ENCODE data around the gene ST8SIA1.

DNA sequence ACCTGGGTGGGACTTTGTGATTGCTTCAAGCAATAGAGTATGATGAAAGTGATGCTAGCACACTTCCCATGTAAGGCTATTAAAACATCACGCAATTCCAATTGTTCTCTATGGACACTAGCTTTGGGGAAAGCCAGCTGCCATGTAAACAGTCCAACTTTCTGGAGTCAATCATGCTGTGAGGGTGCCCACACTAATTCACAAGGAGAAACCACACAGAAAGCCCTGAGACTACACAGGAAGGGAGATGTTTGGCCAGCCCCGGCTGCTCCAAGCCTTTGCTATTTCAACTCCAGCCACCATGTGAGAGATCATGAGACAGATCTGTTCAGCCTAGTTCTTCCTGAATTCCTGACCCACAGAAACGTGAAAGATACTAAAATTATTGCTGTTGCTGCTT is 96.3 kb downstream of the ST8SIA1 start:
- TF ChIP-seq, protein P1, sequence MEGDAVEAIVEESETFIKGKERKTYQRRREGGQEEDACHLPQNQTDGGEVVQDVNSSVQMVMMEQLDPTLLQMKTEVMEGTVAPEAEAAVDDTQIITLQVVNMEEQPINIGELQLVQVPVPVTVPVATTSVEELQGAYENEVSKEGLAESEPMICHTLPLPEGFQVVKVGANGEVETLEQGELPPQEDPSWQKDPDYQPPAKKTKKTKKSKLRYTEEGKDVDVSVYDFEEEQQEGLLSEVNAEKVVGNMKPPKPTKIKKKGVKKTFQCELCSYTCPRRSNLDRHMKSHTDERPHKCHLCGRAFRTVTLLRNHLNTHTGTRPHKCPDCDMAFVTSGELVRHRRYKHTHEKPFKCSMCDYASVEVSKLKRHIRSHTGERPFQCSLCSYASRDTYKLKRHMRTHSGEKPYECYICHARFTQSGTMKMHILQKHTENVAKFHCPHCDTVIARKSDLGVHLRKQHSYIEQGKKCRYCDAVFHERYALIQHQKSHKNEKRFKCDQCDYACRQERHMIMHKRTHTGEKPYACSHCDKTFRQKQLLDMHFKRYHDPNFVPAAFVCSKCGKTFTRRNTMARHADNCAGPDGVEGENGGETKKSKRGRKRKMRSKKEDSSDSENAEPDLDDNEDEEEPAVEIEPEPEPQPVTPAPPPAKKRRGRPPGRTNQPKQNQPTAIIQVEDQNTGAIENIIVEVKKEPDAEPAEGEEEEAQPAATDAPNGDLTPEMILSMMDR (IDR thresholded peaks at IDR 0.05; ENCODE audit: insufficient read depth, low read depth, low read length), result no peak
- no peak for TF ChIP-seq EZH2 (IDR thresholded peaks at IDR 0.05; ENCODE audit: insufficient read depth, low read length)
